ENCODE results near the gene PIP4K2A.

Gene PIP4K2A

DNA sequence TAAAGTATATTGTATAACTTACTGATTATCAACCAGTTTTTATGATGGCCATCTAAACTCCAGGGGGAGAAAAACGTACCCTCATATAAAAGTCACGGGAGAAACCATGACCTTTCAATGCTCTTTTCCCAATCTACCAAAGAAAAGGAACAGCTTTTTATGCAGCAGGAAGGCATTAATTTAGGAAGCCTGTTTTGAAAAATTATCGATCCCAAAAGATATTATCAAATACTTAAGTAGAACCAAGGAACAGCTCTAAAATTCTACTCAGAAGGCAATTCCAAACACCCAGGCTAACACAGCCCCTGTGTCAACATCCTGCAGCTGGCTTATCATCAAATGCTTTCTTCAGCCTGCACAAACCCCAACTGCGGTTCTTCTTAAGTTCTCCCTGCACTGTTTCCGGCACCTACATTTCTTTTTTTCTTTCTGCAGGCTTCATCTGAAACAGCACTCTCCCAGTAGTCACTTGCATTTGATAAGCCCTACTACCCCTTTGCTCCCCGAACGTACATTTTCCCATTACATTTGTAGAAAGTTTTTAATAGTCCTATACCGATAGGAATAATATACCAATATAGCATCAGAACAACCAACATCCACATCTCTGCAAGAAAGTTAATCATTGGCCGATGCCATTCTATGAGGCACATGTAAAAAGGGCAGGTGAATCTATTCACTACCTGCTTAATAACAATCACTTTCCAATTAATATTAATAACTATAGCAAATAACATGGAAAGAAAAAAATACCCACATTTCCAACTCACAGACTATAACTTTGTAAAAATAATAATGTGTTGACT lies 47.9 kb downstream of the PIP4K2A start:
- H3K36me3 ChIP-seq (replicated peaks; ENCODE audit: low read depth, low read length), result no peaks in the 10 kb centered on the region
- peaks cover 34% of the 10 kb centered on the region for H4K20me1 ChIP-seq (ENCODE audit: insufficient read depth, low read length)
- H3K4me3 ChIP-seq (ENCODE audit: low read length), result peak overlapping the region; percentile 55
- peak overlapping the region; percentile 55 for H3K4me2 ChIP-seq (ENCODE audit: low read length)
- H2AFZ ChIP-seq (ENCODE audit: low read depth, low read length), result no peak overlapping the region
- H3K9me3 ChIP-seq (ENCODE audit: insufficient read depth, low read length), result no peaks in the 10 kb centered on the region
- no peaks in the 10 kb centered on the region for H3K27me3 ChIP-seq (ENCODE audit: low read depth, low read length)
- peaks cover 29% of the 10 kb centered on the region for H3K4me1 ChIP-seq (ENCODE audit: low read length)
- no peak overlapping the region for H3K9ac ChIP-seq (ENCODE audit: low read length)
- H3K79me2 ChIP-seq (ENCODE audit: low read length), result peaks cover 71% of the 10 kb centered on the region
- H3K27ac ChIP-seq (ENCODE audit: low read length), result no peak overlapping the region
- TF ChIP-seq, protein P1, sequence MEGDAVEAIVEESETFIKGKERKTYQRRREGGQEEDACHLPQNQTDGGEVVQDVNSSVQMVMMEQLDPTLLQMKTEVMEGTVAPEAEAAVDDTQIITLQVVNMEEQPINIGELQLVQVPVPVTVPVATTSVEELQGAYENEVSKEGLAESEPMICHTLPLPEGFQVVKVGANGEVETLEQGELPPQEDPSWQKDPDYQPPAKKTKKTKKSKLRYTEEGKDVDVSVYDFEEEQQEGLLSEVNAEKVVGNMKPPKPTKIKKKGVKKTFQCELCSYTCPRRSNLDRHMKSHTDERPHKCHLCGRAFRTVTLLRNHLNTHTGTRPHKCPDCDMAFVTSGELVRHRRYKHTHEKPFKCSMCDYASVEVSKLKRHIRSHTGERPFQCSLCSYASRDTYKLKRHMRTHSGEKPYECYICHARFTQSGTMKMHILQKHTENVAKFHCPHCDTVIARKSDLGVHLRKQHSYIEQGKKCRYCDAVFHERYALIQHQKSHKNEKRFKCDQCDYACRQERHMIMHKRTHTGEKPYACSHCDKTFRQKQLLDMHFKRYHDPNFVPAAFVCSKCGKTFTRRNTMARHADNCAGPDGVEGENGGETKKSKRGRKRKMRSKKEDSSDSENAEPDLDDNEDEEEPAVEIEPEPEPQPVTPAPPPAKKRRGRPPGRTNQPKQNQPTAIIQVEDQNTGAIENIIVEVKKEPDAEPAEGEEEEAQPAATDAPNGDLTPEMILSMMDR (IDR thresholded peaks at IDR 0.05; ENCODE audit: low read depth, low read length), result no peak
- TF ChIP-seq EZH2phosphoT487 (IDR thresholded peaks at IDR 0.05; ENCODE audit: low read depth), result no peak

DNA sequence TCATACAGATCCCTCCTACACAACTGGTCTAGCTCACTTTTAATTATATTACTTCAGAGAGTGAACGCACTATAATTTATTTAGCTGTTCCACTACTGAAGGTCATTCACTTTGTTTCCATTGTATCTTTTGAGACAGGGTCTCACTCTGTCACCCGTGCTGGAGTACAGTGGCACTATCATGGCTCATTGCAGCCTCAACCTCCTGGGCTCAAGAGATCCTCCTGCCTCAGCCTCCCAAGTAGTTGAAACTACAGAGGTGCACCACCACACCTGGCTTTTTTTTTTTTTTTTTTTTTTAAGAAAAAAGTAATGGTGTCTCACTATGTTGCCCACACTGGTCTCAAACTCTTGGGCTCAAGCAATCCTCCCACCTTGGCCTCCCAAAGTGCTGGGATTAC lies 49.0 kb downstream of the PIP4K2A start:
- H3K4me1 ChIP-seq (ENCODE audit: low read length), result peaks cover 34% of the 10 kb centered on the region

DNA sequence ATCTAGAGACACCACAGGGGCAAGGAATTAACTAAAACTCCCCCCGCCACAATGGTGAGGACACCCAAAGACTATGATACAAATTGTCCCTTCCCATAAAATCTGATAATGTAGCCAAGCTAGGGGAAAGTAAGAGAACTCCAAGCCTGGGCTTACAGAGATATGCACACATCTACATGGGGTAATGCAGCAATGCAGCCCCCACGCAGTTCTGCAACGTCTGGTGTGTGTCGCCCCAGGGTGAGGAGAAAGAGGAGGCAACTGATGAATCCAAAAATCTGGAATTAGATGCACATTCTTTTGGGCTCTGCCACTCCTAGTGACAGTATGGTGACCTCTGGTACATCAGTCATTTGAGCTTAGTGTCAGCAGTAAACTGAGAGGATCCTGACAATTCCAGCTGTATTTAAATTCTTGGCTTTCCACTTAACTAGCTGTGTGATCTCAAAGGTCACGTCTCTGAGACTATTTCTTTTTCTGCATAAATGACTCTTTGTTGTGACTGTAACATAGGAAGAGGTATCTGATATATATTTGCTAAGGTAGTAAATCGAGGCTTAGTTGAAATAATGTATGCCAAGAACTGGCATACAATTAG lies 51.5 kb downstream of the PIP4K2A start:
- no peak overlapping the region for H3K9ac ChIP-seq (ENCODE audit: low read length)
- TF ChIP-seq EZH2phosphoT487 (IDR thresholded peaks at IDR 0.05; ENCODE audit: low read depth), result no peak
- TF ChIP-seq, protein P1 (IDR thresholded peaks at IDR 0.05; ENCODE audit: low read depth, low read length), result no peak
- H3K27me3 ChIP-seq (ENCODE audit: low read depth, low read length), result no peaks in the 10 kb centered on the region
- H4K20me1 ChIP-seq (ENCODE audit: insufficient read depth, low read length), result peaks cover 37% of the 10 kb centered on the region
- H2AFZ ChIP-seq (ENCODE audit: low read depth, low read length), result no peak overlapping the region
- peaks cover 55% of the 10 kb centered on the region for H3K79me2 ChIP-seq (ENCODE audit: low read length)
- H3K4me3 ChIP-seq (ENCODE audit: low read length), result no peak overlapping the region
- no peak overlapping the region for H3K4me2 ChIP-seq (ENCODE audit: low read length)
- H3K36me3 ChIP-seq (replicated peaks; ENCODE audit: low read depth, low read length), result no peaks in the 10 kb centered on the region
- no peaks in the 10 kb centered on the region for H3K9me3 ChIP-seq (ENCODE audit: insufficient read depth, low read length)
- H3K4me1 ChIP-seq (ENCODE audit: low read length), result peaks cover 32% of the 10 kb centered on the region
- no peak overlapping the region for H3K27ac ChIP-seq (ENCODE audit: low read length)

More for the DNA sequence above, 49.0 kb downstream of the PIP4K2A start:
- no peak overlapping the region for H3K4me3 ChIP-seq (ENCODE audit: low read length)
- no peaks in the 10 kb centered on the region for H3K27me3 ChIP-seq (ENCODE audit: low read depth, low read length)
- TF ChIP-seq EZH2phosphoT487 (IDR thresholded peaks at IDR 0.05; ENCODE audit: low read depth), result no peak
- TF ChIP-seq, protein P1 (IDR thresholded peaks at IDR 0.05; ENCODE audit: low read depth, low read length), result no peak
- H3K79me2 ChIP-seq (ENCODE audit: low read length), result peaks cover 67% of the 10 kb centered on the region
- H3K36me3 ChIP-seq (replicated peaks; ENCODE audit: low read depth, low read length), result no peaks in the 10 kb centered on the region
- no peak overlapping the region for H3K9ac ChIP-seq (ENCODE audit: low read length)
- H3K4me2 ChIP-seq (ENCODE audit: low read length), result no peak overlapping the region
- H2AFZ ChIP-seq (ENCODE audit: low read depth, low read length), result no peak overlapping the region
- no peak overlapping the region for H3K27ac ChIP-seq (ENCODE audit: low read length)
- no peaks in the 10 kb centered on the region for H3K9me3 ChIP-seq (ENCODE audit: insufficient read depth, low read length)
- H4K20me1 ChIP-seq (ENCODE audit: insufficient read depth, low read length), result peaks cover 40% of the 10 kb centered on the region

DNA sequence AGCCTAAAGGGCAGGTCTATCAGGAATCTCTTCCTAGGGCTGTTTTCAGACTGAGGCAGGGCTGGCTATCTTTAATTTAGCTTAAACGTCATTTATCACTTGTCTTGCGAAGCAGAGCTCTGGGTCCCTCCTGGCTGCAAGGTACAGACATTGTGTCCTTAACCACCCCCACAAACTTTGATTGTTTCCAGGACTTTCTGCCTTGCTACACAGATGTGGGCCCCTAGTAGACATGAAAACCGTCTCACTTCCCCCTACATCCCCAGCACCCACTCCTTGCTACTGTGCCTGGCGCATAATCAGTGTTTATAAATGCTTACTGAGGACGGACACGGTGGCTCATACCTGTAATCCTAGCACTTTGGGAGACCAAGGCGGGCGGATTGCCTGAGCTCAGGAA lies 54.5 kb downstream of the PIP4K2A start:
- H3K4me2 ChIP-seq (ENCODE audit: low read length), result no peak overlapping the region
- H3K4me3 ChIP-seq (ENCODE audit: low read length), result no peak overlapping the region
- H3K9ac ChIP-seq (ENCODE audit: low read length), result no peak overlapping the region
- H3K36me3 ChIP-seq (replicated peaks; ENCODE audit: low read depth, low read length), result no peaks in the 10 kb centered on the region
- no peaks in the 10 kb centered on the region for H3K9me3 ChIP-seq (ENCODE audit: insufficient read depth, low read length)
- H4K20me1 ChIP-seq (ENCODE audit: insufficient read depth, low read length), result peaks cover 37% of the 10 kb centered on the region; the same call in 1 of the 2 replicates
- no peaks in the 10 kb centered on the region for H3K27me3 ChIP-seq (ENCODE audit: low read depth, low read length)
- H3K79me2 ChIP-seq (ENCODE audit: low read length), result peaks cover 40% of the 10 kb centered on the region
- H3K27ac ChIP-seq (ENCODE audit: low read length), result no peak overlapping the region
- peaks cover 39% of the 10 kb centered on the region for H3K4me1 ChIP-seq (ENCODE audit: low read length)
- H2AFZ ChIP-seq (ENCODE audit: low read depth, low read length), result no peak overlapping the region
- TF ChIP-seq, protein P1 (IDR thresholded peaks at IDR 0.05; ENCODE audit: low read depth, low read length), result no peak
- TF ChIP-seq EZH2phosphoT487 (IDR thresholded peaks at IDR 0.05; ENCODE audit: low read depth), result no peak
